ENCODE results near the gene PLPP1.
"Not testable (repeated sequence)": the region's sequence is repeated elsewhere in the genome, so short reads cannot be mapped to it uniquely, and the experiment has no call there.

Gene PLPP1

DNA sequence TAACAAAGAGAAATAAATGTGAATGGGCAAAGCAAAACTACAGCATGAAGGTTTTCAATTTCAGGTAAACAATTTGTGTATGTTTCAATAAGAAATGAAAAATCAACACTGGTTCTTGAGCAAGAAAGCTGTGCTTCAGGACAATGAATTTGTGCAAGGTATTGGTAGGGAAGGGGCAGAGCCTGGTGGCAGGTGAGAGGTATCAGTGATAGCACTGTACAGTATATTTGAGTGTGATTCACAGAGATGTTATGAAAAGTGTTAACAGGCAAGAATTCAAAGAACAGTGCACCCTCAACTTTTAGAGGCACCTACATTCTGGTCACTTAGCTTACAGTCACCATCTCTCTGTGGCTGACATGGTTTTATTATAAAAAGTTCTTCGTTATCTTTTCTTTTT is 25.7 kb downstream of the PLPP1 start:
- Histone ChIP-seq H2AFZ (ENCODE audit: low read depth, low read length) (no peak overlapping the region), H3K14ac (ENCODE audit: low read length in 2 of 2) (no peak overlapping the region), H3K4me3 (ENCODE audit: insufficient read depth in 1 of 2, low read depth in 1 of 2, low read length in 2 of 2) (no peak overlapping the region), H2BK15ac (ENCODE audit: low read depth, poor library complexity, severe bottlenecking) (no peak overlapping the region), H3K23ac (ENCODE audit: low read length in 2 of 2) (no peak overlapping the region), H2BK5ac (ENCODE audit: low read depth, low read length, poor library complexity, severe bottlenecking) (no peak overlapping the region), H2BK12ac (ENCODE audit: low read length in 2 of 2) (no peak overlapping the region), H3K79me1 (replicated peaks; ENCODE audit: low read length, poor library complexity, severe bottlenecking) (peaks cover 21% of the 10 kb centered on the region), H3K9me3 (ENCODE audit: control insufficient read depth, low read length) (no peaks in the 10 kb centered on the region), H3K9ac (ENCODE audit: low read length) (no peak overlapping the region), H2BK120ac (ENCODE audit: low read depth, low read length) (no peak overlapping the region), H3K27me3 (ENCODE audit: control insufficient read depth in 1 of 2, insufficient read depth in 1 of 2, low read length in 2 of 2) (no peaks in the 10 kb centered on the region), H4K8ac (ENCODE audit: low read length) (no peak overlapping the region), H3K4ac (ENCODE audit: low read depth in 1 of 2, low read length in 2 of 2) (no peak overlapping the region), H4K91ac (ENCODE audit: low read length) (no peak overlapping the region), H3K36me3 (ENCODE audit: control insufficient read depth in 1 of 2, insufficient read depth in 2 of 2, low read depth in 1 of 2, low read length in 2 of 2) (no peaks in the 10 kb centered on the region), H3K27ac (ENCODE audit: low read length, poor library complexity, severe bottlenecking) (no peak overlapping the region), H3K4me2 (ENCODE audit: low read length, poor library complexity, severe bottlenecking) (no peak overlapping the region), H3K4me1 (ENCODE audit: control insufficient read depth, insufficient read depth, low read depth, low read length) (peaks cover 2% of the 10 kb centered on the region), H3K18ac (ENCODE audit: low read depth in 1 of 2, low read length in 2 of 2) (no peak overlapping the region), H2AK5ac (ENCODE audit: low read length, severe bottlenecking) (no peak overlapping the region)
- DNase-seq = no peak
- no CpG with 5 or more reads among the region's 1 CpG for WGBS

DNA sequence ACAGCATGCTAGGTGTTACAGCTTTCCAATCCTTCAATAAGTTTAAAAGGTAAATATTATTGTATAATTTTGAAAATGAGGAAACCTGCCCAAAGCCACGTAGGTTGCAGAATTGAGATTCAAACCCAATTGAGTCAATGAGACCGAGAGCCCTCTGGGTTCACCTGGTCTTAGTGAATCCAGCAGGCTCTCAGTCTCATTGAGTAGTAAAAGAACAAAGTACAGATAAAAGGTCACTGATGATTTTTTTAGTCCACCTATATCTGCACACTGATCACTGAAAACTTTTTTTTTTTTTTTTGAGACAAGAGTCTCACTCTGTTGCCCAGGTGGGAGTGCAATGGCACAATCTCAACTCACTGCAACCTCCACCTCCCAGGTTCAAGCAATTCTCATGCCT is 27.2 kb downstream of the PLPP1 start:
- no peak overlapping the region for H3K4me2 ChIP-seq (ENCODE audit: low read length, poor library complexity, severe bottlenecking)

DNA sequence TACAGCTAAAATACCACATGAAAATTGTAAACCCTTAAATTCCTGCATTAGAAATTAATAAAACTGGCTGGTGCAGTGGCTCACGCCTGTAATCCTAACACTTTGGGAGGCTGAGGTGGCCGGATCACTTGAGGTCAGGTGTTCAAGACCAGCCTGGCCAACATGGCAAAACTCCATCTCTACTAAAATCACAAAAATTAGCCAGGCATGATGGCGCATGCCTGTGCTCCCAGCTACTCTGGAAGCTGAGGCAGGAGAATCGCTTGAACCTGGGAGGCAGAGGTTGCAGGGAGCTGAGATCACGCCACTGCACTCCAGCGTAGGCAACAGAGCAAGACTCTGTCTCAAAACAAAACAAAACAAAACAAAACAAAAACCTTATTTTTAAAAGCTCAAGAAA is 29.1 kb downstream of the PLPP1 start:
- not testable (repeated sequence) for H2BK12ac ChIP-seq (ENCODE audit: low read length in 2 of 2); H3K9ac ChIP-seq (ENCODE audit: low read length); H3K4me3 ChIP-seq (ENCODE audit: insufficient read depth in 1 of 2, low read depth in 1 of 2, low read length in 2 of 2); H3K9me3 ChIP-seq (ENCODE audit: control insufficient read depth, low read length); H2BK15ac ChIP-seq (ENCODE audit: low read depth, poor library complexity, severe bottlenecking); H3K18ac ChIP-seq (ENCODE audit: low read depth in 1 of 2, low read length in 2 of 2); H3K4me1 ChIP-seq (ENCODE audit: control insufficient read depth, insufficient read depth, low read depth, low read length); H3K14ac ChIP-seq (ENCODE audit: low read length in 2 of 2); H3K36me3 ChIP-seq (ENCODE audit: control insufficient read depth in 1 of 2, insufficient read depth in 2 of 2, low read depth in 1 of 2, low read length in 2 of 2); H3K27ac ChIP-seq (ENCODE audit: low read length, poor library complexity, severe bottlenecking); H2AK5ac ChIP-seq (ENCODE audit: low read length, severe bottlenecking); H4K91ac ChIP-seq (ENCODE audit: low read length); DNase-seq; H3K23ac ChIP-seq (ENCODE audit: low read length in 2 of 2); H4K8ac ChIP-seq (ENCODE audit: low read length); H2BK120ac ChIP-seq (ENCODE audit: low read depth, low read length); H2AFZ ChIP-seq (ENCODE audit: low read depth, low read length); H3K4me2 ChIP-seq (ENCODE audit: low read length, poor library complexity, severe bottlenecking); H3K27me3 ChIP-seq (ENCODE audit: control insufficient read depth in 1 of 2, insufficient read depth in 1 of 2, low read length in 2 of 2); H3K4ac ChIP-seq (ENCODE audit: low read depth in 1 of 2, low read length in 2 of 2); H2BK5ac ChIP-seq (ENCODE audit: low read depth, low read length, poor library complexity, severe bottlenecking)
- WGBS = 95% methylated on average over 4 of the region's 6 CpGs
- peaks cover 15% of the 10 kb centered on the region for H3K79me1 ChIP-seq (replicated peaks; ENCODE audit: low read length, poor library complexity, severe bottlenecking)

More for the DNA sequence above, 27.2 kb downstream of the PLPP1 start:
- Histone ChIP-seq H2AK5ac (ENCODE audit: low read length, severe bottlenecking) (no peak overlapping the region), H3K9ac (ENCODE audit: low read length) (no peak overlapping the region), H2BK12ac (ENCODE audit: low read length in 2 of 2) (no peak overlapping the region), H2AFZ (ENCODE audit: low read depth, low read length) (no peak overlapping the region), H4K91ac (ENCODE audit: low read length) (no peak overlapping the region), H3K14ac (ENCODE audit: low read length in 2 of 2) (no peak overlapping the region), H3K23ac (ENCODE audit: low read length in 2 of 2) (no peak overlapping the region), H3K36me3 (ENCODE audit: control insufficient read depth in 1 of 2, insufficient read depth in 2 of 2, low read depth in 1 of 2, low read length in 2 of 2) (no peaks in the 10 kb centered on the region), H2BK120ac (ENCODE audit: low read depth, low read length) (no peak overlapping the region), H3K9me3 (ENCODE audit: control insufficient read depth, low read length) (no peaks in the 10 kb centered on the region), H3K27ac (ENCODE audit: low read length, poor library complexity, severe bottlenecking) (no peak overlapping the region), H3K79me1 (replicated peaks; ENCODE audit: low read length, poor library complexity, severe bottlenecking) (peaks cover 18% of the 10 kb centered on the region), H3K4ac (ENCODE audit: low read depth in 1 of 2, low read length in 2 of 2) (no peak overlapping the region), H3K4me1 (ENCODE audit: control insufficient read depth, insufficient read depth, low read depth, low read length) (peaks cover 2% of the 10 kb centered on the region), H4K8ac (ENCODE audit: low read length) (no peak overlapping the region), H2BK5ac (ENCODE audit: low read depth, low read length, poor library complexity, severe bottlenecking) (no peak overlapping the region), H3K18ac (ENCODE audit: low read depth in 1 of 2, low read length in 2 of 2) (no peak overlapping the region), H3K27me3 (ENCODE audit: control insufficient read depth in 1 of 2, insufficient read depth in 1 of 2, low read length in 2 of 2) (no peaks in the 10 kb centered on the region), H2BK15ac (ENCODE audit: low read depth, poor library complexity, severe bottlenecking) (no peak overlapping the region), H3K4me3 (ENCODE audit: insufficient read depth in 1 of 2, low read depth in 1 of 2, low read length in 2 of 2) (no peak overlapping the region)
- no peak for DNase-seq
- 89% methylated on average over 2 of the region's 2 CpGs for WGBS

DNA sequence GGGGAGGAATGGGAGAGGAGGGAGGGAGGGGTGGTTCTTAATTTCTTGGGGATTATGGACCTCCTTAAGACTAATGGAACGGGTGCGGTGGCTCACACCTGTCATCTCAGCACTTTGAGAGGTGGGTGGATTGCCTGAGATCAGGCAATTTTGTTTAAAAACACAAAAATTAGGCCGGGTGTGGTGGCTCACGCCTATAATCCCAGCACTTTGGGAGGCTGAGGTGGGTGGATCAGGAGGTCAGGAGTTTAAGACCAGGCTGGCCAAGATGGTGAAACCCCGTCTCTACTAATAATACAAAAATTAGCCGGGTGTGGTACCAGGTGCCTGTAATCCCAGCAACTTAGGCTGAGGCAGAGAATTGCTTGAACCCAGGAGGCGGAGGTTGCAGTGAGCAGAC is 30.8 kb downstream of the PLPP1 start:
- not testable (repeated sequence) for H3K36me3 ChIP-seq (ENCODE audit: control insufficient read depth in 1 of 2, insufficient read depth in 2 of 2, low read depth in 1 of 2, low read length in 2 of 2); H3K9me3 ChIP-seq (ENCODE audit: control insufficient read depth, low read length); H4K91ac ChIP-seq (ENCODE audit: low read length); H3K27ac ChIP-seq (ENCODE audit: low read length, poor library complexity, severe bottlenecking); H3K4me3 ChIP-seq (ENCODE audit: insufficient read depth in 1 of 2, low read depth in 1 of 2, low read length in 2 of 2); H3K4me2 ChIP-seq (ENCODE audit: low read length, poor library complexity, severe bottlenecking); H3K4me1 ChIP-seq (ENCODE audit: control insufficient read depth, insufficient read depth, low read depth, low read length); H3K79me1 ChIP-seq (replicated peaks; ENCODE audit: low read length, poor library complexity, severe bottlenecking); H2BK12ac ChIP-seq (ENCODE audit: low read length in 2 of 2); H3K14ac ChIP-seq (ENCODE audit: low read length in 2 of 2); H3K18ac ChIP-seq (ENCODE audit: low read depth in 1 of 2, low read length in 2 of 2); H2BK5ac ChIP-seq (ENCODE audit: low read depth, low read length, poor library complexity, severe bottlenecking); H3K27me3 ChIP-seq (ENCODE audit: control insufficient read depth in 1 of 2, insufficient read depth in 1 of 2, low read length in 2 of 2); H2BK15ac ChIP-seq (ENCODE audit: low read depth, poor library complexity, severe bottlenecking); DNase-seq; H2AK5ac ChIP-seq (ENCODE audit: low read length, severe bottlenecking); H3K23ac ChIP-seq (ENCODE audit: low read length in 2 of 2); H3K9ac ChIP-seq (ENCODE audit: low read length); H2BK120ac ChIP-seq (ENCODE audit: low read depth, low read length); H4K8ac ChIP-seq (ENCODE audit: low read length); H3K4ac ChIP-seq (ENCODE audit: low read depth in 1 of 2, low read length in 2 of 2); H2AFZ ChIP-seq (ENCODE audit: low read depth, low read length)
- WGBS = 98% methylated on average over 7 of the region's 7 CpGs

All from mesenchymal stem cell (in vitro differentiated cells and primary cell).